ENCODE results near the gene PGM2L1.
"Not testable (repeated sequence)": the region's sequence is repeated elsewhere in the genome, so short reads cannot be mapped to it uniquely, and the experiment has no call there.

PGM2L1 gene

DNA sequence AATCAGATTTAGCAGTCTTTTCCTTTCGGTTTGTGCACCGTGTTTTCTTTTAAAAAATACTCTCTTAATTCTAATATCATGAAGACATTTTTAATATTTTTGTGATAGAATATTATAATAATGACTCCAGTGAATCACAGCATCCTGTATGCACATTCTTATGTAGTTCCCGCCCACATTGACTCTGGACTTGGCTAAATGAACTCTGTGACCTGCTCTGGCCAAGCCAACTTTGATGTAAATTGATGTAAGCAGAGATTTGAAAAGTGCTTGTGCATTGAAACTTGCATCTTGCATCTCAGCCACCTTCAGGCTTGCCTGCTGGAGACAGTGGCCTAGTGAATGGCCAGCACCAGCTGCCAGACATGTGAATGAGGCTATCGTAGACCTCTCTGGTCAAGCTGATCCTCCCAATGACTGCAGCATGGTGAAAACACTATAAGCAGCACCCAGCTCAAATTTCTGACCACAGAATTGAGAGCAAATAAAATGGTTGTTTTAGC is 29.2 kb upstream of the PGM2L1 start:
- Histone ChIP-seq H3K27me3 (ENCODE audit: control insufficient read depth, insufficient read depth, low read length) (no peaks in the 10 kb centered on the region), H3K9me3 (ENCODE audit: control insufficient read depth, insufficient read depth, low read length) (no peaks in the 10 kb centered on the region), H3K36me3 (ENCODE audit: control insufficient read depth, insufficient read depth, low read length) (no peaks in the 10 kb centered on the region), H3K4me3 (ENCODE audit: low read length) (no peak overlapping the region), H3K27ac (ENCODE audit: low read length) (no peak overlapping the region), H3K4me1 (ENCODE audit: control insufficient read depth, insufficient read depth, low read length) (no peaks in the 10 kb centered on the region)
- no CpG with 5 or more reads among the region's 4 CpGs for WGBS (ENCODE audit: insufficient coverage, insufficient read length)
- DNase-seq (ENCODE audit: low read depth, low spot score) = no peak

DNA sequence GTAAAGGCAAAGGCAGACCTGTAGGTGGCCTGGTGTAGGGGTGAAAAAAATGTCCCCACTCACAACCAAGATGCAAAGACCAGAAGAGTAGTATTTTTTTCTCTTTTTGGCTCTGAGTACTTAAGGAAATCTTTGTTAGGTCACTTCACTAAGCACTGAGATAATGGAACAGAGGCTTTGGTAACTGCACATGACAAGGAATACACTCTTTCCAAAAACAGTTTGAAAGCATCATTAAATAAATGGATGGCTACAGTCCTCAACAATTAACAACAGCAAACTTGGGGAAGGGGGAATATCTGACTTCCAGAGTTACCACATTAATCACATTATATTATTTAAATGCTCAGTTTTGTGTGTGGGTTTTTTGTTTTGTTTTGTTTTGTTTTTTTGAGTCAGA is 26.9 kb upstream of the PGM2L1 start:
- Histone ChIP-seq H3K36me3 (ENCODE audit: control insufficient read depth, insufficient read depth, low read length) (no peaks in the 10 kb centered on the region), H3K27ac (ENCODE audit: low read length) (no peak overlapping the region), H3K9me3 (ENCODE audit: control insufficient read depth, insufficient read depth, low read length) (no peaks in the 10 kb centered on the region), H3K4me1 (ENCODE audit: control insufficient read depth, insufficient read depth, low read length) (no peaks in the 10 kb centered on the region), H3K4me3 (ENCODE audit: low read length) (no peak overlapping the region), H3K27me3 (ENCODE audit: control insufficient read depth, insufficient read depth, low read length) (no peaks in the 10 kb centered on the region)
- no peak for DNase-seq (ENCODE audit: low read depth, low spot score)

- WGBS (ENCODE audit: insufficient coverage, insufficient read length) = no CpG with 5 or more reads among the region's 1 CpG
- DNase-seq (ENCODE audit: low read depth, low spot score) = no peak
- Histone ChIP-seq H3K27me3 (ENCODE audit: control insufficient read depth, insufficient read depth, low read length) (no peaks in the 10 kb centered on the region), H3K4me1 (ENCODE audit: control insufficient read depth, insufficient read depth, low read length) (no peaks in the 10 kb centered on the region), H3K9me3 (ENCODE audit: control insufficient read depth, insufficient read depth, low read length) (no peaks in the 10 kb centered on the region), H3K27ac (ENCODE audit: low read length) (no peak overlapping the region), H3K36me3 (ENCODE audit: control insufficient read depth, insufficient read depth, low read length) (no peaks in the 10 kb centered on the region), H3K4me3 (ENCODE audit: low read length) (no peak overlapping the region)
Observed at GRCh38 chr11:74418509-74418895, 20.3 kb upstream of the PGM2L1 start.

- no peak overlapping the region for H3K27ac ChIP-seq (ENCODE audit: low read length)
- no peak overlapping the region for H3K4me3 ChIP-seq (ENCODE audit: low read length)
- WGBS (ENCODE audit: insufficient coverage, insufficient read length) = 100% methylated on average over 1 of the region's 4 CpGs
- no peak for DNase-seq (ENCODE audit: low read depth, low spot score)
- no peaks in the 10 kb centered on the region for H3K36me3 ChIP-seq (ENCODE audit: control insufficient read depth, insufficient read depth, low read length)
- no peaks in the 10 kb centered on the region for H3K27me3 ChIP-seq (ENCODE audit: control insufficient read depth, insufficient read depth, low read length)
- no peaks in the 10 kb centered on the region for H3K9me3 ChIP-seq (ENCODE audit: control insufficient read depth, insufficient read depth, low read length)
- H3K4me1 ChIP-seq (ENCODE audit: control insufficient read depth, insufficient read depth, low read length) = no peaks in the 10 kb centered on the region
Observed at GRCh38 chr11:74417860-74418508, 19.8 kb upstream of the PGM2L1 start.

DNA sequence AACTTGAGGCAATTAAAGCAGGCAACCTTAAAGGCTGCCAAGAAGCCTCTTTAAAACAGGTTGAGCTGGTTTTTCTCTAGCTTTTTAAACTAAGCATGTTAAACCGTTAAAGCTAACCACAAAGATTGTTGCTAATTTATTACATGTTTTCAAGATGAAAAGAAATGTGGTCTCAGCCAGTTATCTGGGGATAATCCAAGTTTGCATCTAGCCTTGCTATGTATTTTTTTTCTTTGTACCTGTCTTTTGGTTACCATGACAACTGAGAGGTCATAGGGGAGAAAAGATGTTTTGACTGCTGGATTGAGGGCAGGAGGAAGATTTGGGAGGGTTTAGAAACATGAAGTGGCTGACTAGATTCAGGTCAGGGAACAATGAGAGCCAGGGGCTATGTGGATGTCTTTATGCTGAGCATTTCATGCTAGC is 19.2 kb upstream of the PGM2L1 start:
- no peaks in the 10 kb centered on the region for H3K9me3 ChIP-seq (ENCODE audit: control insufficient read depth, insufficient read depth, low read length)
- WGBS (ENCODE audit: insufficient coverage, insufficient read length) = no CpG with 5 or more reads among the region's 1 CpG
- no peak for DNase-seq (ENCODE audit: low read depth, low spot score)

DNA sequence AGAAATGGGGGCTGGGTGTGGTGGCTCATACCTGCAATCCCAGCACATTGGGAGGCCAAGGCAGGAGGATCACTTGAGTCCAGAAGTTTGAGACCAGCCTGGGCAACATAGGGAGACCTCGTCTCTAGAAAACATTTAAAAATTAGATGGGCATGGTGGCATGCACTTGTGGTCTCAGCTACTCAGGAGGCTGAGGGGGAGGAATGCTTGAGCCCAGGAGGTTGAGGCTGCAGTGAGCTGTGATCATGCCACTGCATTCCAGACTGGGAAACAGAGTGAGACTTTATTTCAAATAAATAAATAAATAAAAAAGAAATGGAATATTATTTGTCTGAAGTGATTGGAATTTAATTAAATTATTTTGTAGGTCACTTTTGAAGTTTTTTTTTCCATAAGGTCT is 18.7 kb upstream of the PGM2L1 start:
- not testable (repeated sequence) for H3K4me1 ChIP-seq (ENCODE audit: control insufficient read depth, insufficient read depth, low read length); DNase-seq (ENCODE audit: low read depth, low spot score); H3K4me3 ChIP-seq (ENCODE audit: low read length); H3K9me3 ChIP-seq (ENCODE audit: control insufficient read depth, insufficient read depth, low read length); H3K36me3 ChIP-seq (ENCODE audit: control insufficient read depth, insufficient read depth, low read length); H3K27ac ChIP-seq (ENCODE audit: low read length); H3K27me3 ChIP-seq (ENCODE audit: control insufficient read depth, insufficient read depth, low read length)
- no CpG with 5 or more reads among the region's 1 CpG for WGBS (ENCODE audit: insufficient coverage, insufficient read length)

More for the DNA sequence above, 19.2 kb upstream of the PGM2L1 start:
- Histone ChIP-seq H3K4me1 (ENCODE audit: control insufficient read depth, insufficient read depth, low read length) (0 out of 2 replicates have a peak, but pooled peaks cover 1% of the 10 kb centered on the region), H3K4me3 (ENCODE audit: low read length) (no peak overlapping the region), H3K27ac (ENCODE audit: low read length) (no peak overlapping the region), H3K27me3 (ENCODE audit: control insufficient read depth, insufficient read depth, low read length) (no peaks in the 10 kb centered on the region), H3K36me3 (ENCODE audit: control insufficient read depth, insufficient read depth, low read length) (no peaks in the 10 kb centered on the region)

DNA sequence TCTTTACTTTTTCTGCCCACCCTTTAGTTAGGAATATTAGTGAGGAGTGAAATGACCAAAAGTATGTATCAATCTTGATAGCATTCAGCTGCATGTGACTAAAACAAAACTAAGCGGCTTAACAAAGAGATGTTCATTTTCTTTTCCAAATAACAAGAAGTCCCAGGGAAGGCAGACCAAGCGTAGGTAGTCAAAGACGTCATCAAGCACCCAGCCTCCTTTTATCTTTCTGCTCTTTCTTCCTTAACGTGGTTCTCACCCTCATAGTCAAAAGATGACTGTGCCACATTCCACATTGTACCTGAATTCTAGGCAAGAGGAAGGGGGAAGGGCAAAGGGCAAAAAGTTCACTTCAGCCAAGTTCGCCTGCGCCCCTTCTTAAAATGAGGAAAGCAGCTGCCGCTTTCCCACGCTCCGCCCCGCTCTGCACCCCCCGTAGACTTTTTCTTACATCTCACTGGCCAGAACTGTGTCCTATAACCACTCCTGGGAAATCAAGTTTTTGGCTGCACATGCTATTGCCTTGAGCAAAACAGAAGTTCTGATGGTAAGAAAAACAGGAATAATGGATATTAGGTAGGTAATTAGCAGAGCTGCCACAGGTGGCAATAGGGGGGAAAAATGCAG is 14.6 kb upstream of the PGM2L1 start:
- H3K4me1 ChIP-seq (ENCODE audit: control insufficient read depth, insufficient read depth, low read length) = 0 out of 2 replicates have a peak, but pooled peaks cover 1% of the 10 kb centered on the region
- WGBS (ENCODE audit: insufficient coverage, insufficient read length) = no CpG with 5 or more reads among the region's 11 CpGs
- no peaks in the 10 kb centered on the region for H3K9me3 ChIP-seq (ENCODE audit: control insufficient read depth, insufficient read depth, low read length)
- no peaks in the 10 kb centered on the region for H3K36me3 ChIP-seq (ENCODE audit: control insufficient read depth, insufficient read depth, low read length)
- H3K4me3 ChIP-seq (ENCODE audit: low read length) = no peak overlapping the region
- H3K27ac ChIP-seq (ENCODE audit: low read length) = no peak overlapping the region
- H3K27me3 ChIP-seq (ENCODE audit: control insufficient read depth, insufficient read depth, low read length) = no peaks in the 10 kb centered on the region
- DNase-seq (ENCODE audit: low read depth, low spot score) = no peak

DNA sequence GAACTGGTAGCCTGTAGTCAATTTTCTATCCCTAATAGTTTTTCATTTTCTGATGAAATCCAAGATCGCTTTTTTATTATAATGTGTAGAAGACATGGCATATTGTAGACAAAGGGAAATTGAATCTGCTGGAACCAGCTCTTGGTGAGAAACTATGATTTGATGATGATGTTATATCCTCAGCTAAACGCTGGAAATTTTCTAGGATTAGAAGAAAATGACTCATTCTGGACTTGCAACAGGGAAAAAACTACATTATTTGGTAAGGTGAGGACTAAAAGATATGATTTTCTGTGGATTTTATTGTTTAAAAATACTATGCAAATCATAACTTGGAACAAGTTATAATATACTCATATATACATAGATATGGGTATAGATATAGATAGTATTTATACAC is 14.1 kb upstream of the PGM2L1 start:
- H3K4me1 ChIP-seq (ENCODE audit: control insufficient read depth, insufficient read depth, low read length) = 0 out of 2 replicates have a peak, but pooled peaks cover 1% of the 10 kb centered on the region
- no peaks in the 10 kb centered on the region for H3K36me3 ChIP-seq (ENCODE audit: control insufficient read depth, insufficient read depth, low read length)
- no CpG with 5 or more reads among the region's 2 CpGs for WGBS (ENCODE audit: insufficient coverage, insufficient read length)
- H3K27ac ChIP-seq (ENCODE audit: low read length) = no peak overlapping the region
- no peaks in the 10 kb centered on the region for H3K27me3 ChIP-seq (ENCODE audit: control insufficient read depth, insufficient read depth, low read length)
- no peak for DNase-seq (ENCODE audit: low read depth, low spot score)
- H3K9me3 ChIP-seq (ENCODE audit: control insufficient read depth, insufficient read depth, low read length) = no peaks in the 10 kb centered on the region
- H3K4me3 ChIP-seq (ENCODE audit: low read length) = no peak overlapping the region

DNA sequence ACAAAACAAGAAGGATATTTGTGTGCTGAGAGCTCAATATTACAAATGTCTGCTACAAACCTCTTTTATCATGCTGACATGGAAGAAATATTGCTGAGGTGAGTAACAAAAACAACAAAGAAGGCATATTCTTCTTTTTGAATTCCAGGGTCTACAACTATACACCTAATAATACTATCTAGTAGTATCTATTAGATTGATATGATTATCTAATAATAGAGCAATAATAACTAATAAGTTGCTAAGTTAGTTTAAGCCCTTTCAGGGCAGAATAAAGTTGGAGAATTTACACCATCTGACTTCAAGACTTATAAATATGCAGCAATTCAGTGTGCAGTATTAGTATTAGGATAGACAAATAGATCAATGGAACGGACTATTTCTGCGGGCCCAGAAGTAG is 11.4 kb upstream of the PGM2L1 start:
- Histone ChIP-seq H3K9me3 (ENCODE audit: control insufficient read depth, insufficient read depth, low read length) (no peaks in the 10 kb centered on the region), H3K27ac (ENCODE audit: low read length) (no peak overlapping the region), H3K4me1 (ENCODE audit: control insufficient read depth, insufficient read depth, low read length) (0 out of 2 replicates have a peak, but pooled peaks cover 1% of the 10 kb centered on the region), H3K4me3 (ENCODE audit: low read length) (no peak overlapping the region), H3K36me3 (ENCODE audit: control insufficient read depth, insufficient read depth, low read length) (no peaks in the 10 kb centered on the region), H3K27me3 (ENCODE audit: control insufficient read depth, insufficient read depth, low read length) (no peaks in the 10 kb centered on the region)
- DNase-seq (ENCODE audit: low read depth, low spot score) = no peak
- no CpG with 5 or more reads among the region's 2 CpGs for WGBS (ENCODE audit: insufficient coverage, insufficient read length)

DNA sequence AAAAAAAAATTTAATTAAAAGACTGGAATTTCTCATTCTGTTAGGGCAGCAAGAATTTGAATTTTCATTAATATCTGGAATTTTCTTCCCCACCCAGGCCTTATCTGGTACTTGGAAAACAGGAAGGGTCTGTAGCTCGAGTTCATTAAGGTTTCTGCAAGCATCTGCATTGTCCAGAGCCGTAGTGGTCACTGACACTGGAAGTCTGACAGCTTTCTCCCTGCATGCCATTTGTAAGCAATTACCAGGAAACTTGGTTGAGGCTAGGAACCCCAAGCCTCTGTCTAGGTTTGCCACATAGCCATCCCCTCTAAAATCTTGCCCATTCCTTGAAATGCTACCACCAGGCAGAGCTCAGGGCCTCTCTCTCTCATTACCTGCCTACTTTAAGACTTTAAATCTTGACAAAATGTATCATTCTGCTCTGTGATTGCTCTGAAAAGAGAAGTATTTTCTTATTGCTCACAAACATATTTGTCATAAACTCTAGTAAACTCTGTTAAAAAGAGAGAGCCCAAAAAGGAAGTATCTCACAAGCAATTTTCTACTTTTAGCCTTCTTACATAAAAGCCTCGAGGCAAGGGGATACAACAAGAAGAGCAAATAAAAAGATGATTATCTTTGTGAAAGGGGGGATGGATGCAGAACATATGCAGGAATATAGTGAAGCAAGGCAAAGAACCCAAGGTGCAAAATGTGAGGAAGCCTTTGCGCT is 5.5 kb upstream of the PGM2L1 start:
- DNase-seq (ENCODE audit: low read depth, low spot score) = no peak
- Histone ChIP-seq H3K27ac (ENCODE audit: low read length) (no peak overlapping the region), H3K36me3 (ENCODE audit: control insufficient read depth, insufficient read depth, low read length) (no peaks in the 10 kb centered on the region), H3K9me3 (ENCODE audit: control insufficient read depth, insufficient read depth, low read length) (no peaks in the 10 kb centered on the region), H3K27me3 (ENCODE audit: control insufficient read depth, insufficient read depth, low read length) (no peaks in the 10 kb centered on the region), H3K4me1 (ENCODE audit: control insufficient read depth, insufficient read depth, low read length) (no peaks in the 10 kb centered on the region), H3K4me3 (ENCODE audit: low read length) (no peak overlapping the region)
- no CpG with 5 or more reads among the region's 4 CpGs for WGBS (ENCODE audit: insufficient coverage, insufficient read length)
